AG04449 (cell line): ENCODE data around the gene POT1.

ENCODE experiments used
- CTCF ChIA-PET: fragments of 350-600 bp; formaldehyde crosslinking; extraction: SDS; loops from one replicate; lab custom pipeline; 2021; ENCODE audit warnings: antibody characterized with exemption; lab: Yijun Ruan, JAX
- POLR2A ChIA-PET: fragments of 400-600, 350-600 bp; formaldehyde crosslinking; extraction: SDS; loops from one replicate; lab custom pipeline; 2020; ENCODE audit warnings: antibody characterized with exemption, inconsistent platforms; lab: Yijun Ruan, JAX
- DNase-seq: peaks from one replicate; pipeline ENCODE4 v3.0.0-alpha.2; 2010; ENCODE audit warnings: low read depth, low spot score
- H3K4me3 ChIP-seq: 2 replicates; pipeline ENCODE4 v1.5.1; 2011; ENCODE audit warnings: low read depth, mild to moderate bottlenecking, control low read depth, low read length
- TF ChIP-seq, protein P1 (sequence below): IDR thresholded peaks from one replicate; pipeline ENCODE4 v1.5.1; 2011; ENCODE audit warnings: mild to moderate bottlenecking, moderate library complexity, low read length, control low read depth, inconsistent platforms; ENCODE audit not compliant: insufficient read depth; ENCODE audit errors: missing control alignments

POT1 gene

DNA sequence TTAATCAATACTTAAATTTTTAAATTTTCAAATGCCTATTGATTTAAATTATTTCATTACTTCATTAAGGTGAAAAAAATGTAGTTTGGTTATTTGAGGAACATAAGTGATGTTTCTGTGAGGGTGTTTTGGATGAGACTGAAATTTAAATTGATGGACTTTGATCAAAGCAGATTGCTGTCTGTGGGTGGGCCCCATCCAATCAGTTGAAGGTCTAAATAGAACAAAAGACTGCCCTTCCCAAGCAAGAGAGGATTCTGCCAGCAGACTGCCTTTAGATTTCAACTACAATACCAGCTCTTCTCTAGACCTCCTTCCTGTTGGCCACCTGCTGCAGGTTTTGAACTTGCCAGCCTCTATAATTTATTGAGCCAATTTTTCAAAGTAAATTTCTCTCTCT lies 149.6 kb downstream of the POT1 start:
- no peak overlapping the region for H3K4me3 ChIP-seq
- ChIA-PET CTCF (interaction anchor here (0.9 to 2.1 kb wide), 2 partner anchors 609 to 626 kb away, joined by 3 to 10 read pairs; no protein-coding TSS in a partner anchor), POLR2A (no interaction called here)
- TF ChIP-seq, protein P1, sequence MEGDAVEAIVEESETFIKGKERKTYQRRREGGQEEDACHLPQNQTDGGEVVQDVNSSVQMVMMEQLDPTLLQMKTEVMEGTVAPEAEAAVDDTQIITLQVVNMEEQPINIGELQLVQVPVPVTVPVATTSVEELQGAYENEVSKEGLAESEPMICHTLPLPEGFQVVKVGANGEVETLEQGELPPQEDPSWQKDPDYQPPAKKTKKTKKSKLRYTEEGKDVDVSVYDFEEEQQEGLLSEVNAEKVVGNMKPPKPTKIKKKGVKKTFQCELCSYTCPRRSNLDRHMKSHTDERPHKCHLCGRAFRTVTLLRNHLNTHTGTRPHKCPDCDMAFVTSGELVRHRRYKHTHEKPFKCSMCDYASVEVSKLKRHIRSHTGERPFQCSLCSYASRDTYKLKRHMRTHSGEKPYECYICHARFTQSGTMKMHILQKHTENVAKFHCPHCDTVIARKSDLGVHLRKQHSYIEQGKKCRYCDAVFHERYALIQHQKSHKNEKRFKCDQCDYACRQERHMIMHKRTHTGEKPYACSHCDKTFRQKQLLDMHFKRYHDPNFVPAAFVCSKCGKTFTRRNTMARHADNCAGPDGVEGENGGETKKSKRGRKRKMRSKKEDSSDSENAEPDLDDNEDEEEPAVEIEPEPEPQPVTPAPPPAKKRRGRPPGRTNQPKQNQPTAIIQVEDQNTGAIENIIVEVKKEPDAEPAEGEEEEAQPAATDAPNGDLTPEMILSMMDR, result no peak
- no peak for DNase-seq

DNA sequence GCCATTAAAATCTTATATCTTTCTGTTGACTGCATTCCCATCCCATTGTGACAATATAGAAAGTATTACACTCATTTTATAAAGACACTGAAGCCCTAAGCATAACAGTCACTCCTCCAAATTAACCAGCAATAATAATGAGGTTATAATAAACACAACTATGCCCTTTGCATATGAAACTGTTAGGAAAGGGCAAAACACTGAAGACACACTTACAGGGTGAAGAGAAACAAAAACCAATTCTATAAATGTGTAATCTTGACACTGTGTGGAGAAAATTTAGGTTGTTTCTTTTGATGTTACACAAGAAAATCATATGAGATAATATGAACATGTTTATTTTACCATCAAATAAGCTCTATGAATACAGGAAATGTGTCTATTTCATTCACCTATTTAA lies 150.0 kb downstream of the POT1 start:
- no peak for DNase-seq
- TF ChIP-seq, protein P1, result no peak
- CTCF ChIA-PET, result interaction anchor here (2.1 kb wide), 1 partner anchor 625 kb away, joined by 10 read pairs; no protein-coding TSS in a partner anchor
- no peak overlapping the region for H3K4me3 ChIP-seq
- POLR2A ChIA-PET, result no interaction called here

DNA sequence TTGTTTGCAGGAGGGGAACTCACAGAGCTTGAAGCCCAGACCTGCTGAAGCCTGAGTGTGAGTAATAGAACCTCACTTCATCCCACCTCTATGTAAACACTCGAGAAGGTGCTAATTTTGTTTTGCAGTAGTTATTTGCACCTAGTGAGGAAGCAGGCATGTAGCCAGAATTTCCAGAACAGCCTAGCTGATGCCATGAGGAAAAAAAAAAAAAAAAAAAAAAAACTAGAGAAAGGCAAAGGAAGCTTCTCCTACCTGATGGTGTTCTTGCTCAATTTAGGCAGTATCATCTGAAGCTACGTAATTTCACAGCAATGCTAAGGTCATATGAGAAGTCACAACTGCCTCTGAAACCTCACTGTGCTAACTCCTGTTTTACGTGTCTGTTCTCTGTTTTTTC lies 150.4 kb downstream of the POT1 start:
- ChIA-PET CTCF (interaction anchor here (2.1 kb wide), 1 partner anchor 625 kb away, joined by 10 read pairs; no protein-coding TSS in a partner anchor), POLR2A (no interaction called here)
- TF ChIP-seq, protein P1, result no peak

GRCh38 chr7:124777268-124777667 lies 152.4 kb downstream of the POT1 start:
- POLR2A ChIA-PET, result no interaction called here
- TF ChIP-seq, protein P1, result no peak
- CTCF ChIA-PET, result no interaction called here

More for the DNA sequence above, 150.4 kb downstream of the POT1 start:
- no peak overlapping the region for H3K4me3 ChIP-seq
- DNase-seq, result no peak

DNA sequence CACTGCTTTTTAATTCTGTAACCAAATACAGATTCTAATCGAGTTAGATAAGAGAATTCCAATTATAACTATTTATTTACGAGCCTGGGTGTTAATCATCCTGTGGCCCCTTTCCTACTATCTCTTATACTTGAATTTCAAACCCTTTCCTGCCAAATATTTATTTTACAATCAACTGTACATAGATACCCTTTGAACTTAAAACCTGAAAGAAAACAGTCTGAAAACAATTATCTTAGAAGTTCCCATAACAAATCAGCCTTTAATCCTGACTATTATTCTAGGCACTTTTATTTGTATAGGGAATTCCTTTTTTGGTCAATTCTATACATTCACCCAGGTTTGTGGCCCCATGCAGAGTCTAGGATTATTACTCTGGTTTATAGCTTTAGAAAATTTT lies 153.5 kb downstream of the POT1 start:
- TF ChIP-seq, protein P1, result no peak
- POLR2A ChIA-PET, result no interaction called here
- no peak overlapping the region for H3K4me3 ChIP-seq
- no peak for DNase-seq
- CTCF ChIA-PET, result interaction anchor here (0.6 kb wide), 1 partner anchor 9 kb away, joined by 3 read pairs; no protein-coding TSS in a partner anchor

More at GRCh38 chr7:124777268-124777667, 152.4 kb downstream of the POT1 start:
- no peak for DNase-seq
- H3K4me3 ChIP-seq, result no peak overlapping the region

GRCh38 chr7:124775422-124775821 lies 154.2 kb downstream of the POT1 start:
- CTCF ChIA-PET, result no interaction called here
- TF ChIP-seq, protein P1, result no peak
- no peak for DNase-seq
- POLR2A ChIA-PET, result no interaction called here
- no peak overlapping the region for H3K4me3 ChIP-seq
